ENCODE results near the gene MS4A10. TPM values are rescaled to one million over a fixed set of nuclear protein-coding genes. Genes with fewer than 3 reads are reported as not detected.

MS4A10 gene
- total and polyA plus RNA-seq, 4 donors = not detected

GRCh38 chr11:60841797-60842667 lies 56.9 kb downstream of the MS4A10 start, which contains the start of gene CCDC86 (continued):
- peak in 1 of 2 donors; percentile 46 for TF ChIP-seq RXRA (IDR thresholded peaks at IDR 0.05)
- peak in 1 of 2 donors; percentile 81 for TF ChIP-seq GABPA (IDR thresholded peaks at IDR 0.05 in 1 of 2, conservative IDR thresholded peaks at IDR 0.05 in 1 of 2)
- TF ChIP-seq HNF4G (IDR thresholded peaks at IDR 0.05) = no peak
- peak in 1 of 2 donors; percentile 38 for TF ChIP-seq HNF4A (conservative IDR thresholded peaks at IDR 0.05)
- no peak for TF ChIP-seq RAD21 (IDR thresholded peaks at IDR 0.05)
- TF ChIP-seq NR2F2 (IDR thresholded peaks at IDR 0.05) = no peak
- TF ChIP-seq FOXA2 (IDR thresholded peaks at IDR 0.05) = no peak

DNA sequence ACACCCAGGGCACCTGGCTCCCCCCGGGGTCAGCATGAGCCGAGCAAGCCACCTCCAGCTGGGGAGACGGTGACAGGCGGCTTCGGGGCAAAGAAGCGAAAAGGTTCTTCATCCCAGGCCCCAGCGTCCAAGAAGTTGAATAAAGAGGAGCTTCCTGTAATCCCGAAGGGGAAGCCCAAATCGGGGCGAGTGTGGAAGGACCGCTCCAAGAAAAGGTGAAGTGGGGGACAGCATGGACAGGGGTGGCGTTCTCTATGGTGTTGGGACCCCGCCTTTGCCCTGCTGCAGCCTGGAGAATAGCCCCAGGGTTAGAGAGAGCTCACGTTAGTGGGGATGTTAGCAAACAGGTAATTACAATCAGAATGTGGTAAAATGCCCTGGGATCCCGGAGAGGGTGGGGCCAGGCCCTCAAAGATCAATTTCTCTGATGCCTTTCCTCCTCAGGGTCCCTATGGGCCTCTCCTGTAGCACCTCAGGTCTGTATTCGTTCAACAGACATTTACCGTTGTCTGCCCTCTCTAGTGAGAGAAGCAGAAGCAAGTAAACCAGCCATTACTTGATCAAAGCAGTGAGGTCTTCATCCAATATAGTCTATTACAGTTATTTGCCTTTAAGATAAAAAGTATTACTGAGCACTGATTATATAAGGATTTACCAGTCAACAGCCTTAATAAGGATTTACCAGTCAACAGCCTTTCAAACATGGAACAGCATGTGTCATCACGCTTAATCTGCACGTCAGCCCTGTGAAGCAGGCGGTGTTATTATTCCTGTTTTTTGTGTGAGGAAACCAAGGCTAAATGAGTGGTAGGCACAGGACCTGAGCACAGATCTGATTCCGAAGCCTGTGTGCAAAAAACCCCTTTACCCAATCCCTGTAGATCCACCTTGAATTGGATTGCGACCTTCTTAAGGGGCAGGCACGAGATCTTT lies 57.8 kb downstream of the MS4A10 start:
- 21% methylated on average over 23 of the region's 23 CpGs for WGBS
- no peak for DNase-seq (ENCODE audit: low spot score)

DNA sequence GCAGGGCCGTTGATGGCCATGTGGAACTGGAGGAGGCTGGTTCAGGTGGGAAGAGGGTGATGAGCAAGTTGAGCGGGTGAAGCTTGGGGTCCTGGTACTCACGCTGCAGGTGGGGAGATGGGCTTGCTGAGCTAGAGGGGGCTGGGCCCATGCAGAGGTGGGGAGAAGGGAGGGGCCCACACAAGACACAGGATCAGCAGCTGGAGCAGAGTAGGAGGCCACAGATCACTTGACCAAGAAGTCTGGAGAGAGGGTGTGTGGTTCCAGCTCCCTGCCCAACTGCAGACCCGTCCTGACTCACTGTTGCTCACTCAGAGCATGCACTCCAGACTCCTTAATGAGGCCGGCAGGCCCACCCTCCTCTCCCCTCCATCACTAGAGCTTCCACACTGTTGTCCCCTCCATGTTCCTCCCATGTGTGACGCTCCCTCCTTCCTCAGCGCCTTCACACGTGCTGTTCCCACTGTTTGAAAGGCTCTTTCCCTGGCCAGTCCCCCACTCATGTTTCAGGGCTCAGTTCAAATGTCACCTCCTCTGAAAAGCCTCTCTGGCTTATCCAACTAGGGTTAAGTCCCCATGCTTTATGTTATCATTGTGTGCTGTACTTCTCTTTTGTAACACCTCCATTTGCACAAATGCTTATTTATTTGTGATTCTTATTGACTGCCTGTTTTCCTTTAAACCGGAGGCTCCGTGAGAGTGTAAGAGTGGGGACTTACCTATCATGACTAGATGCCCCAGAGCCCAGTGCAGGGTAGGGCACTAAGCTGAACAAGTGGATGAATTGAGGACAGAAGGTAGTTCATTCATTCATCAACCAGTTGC lies 59.1 kb downstream of the MS4A10 start:
- H3K9me3 ChIP-seq (ENCODE audit: control insufficient read depth in 4 of 4, low read length in 3 of 4) = no peaks in the 10 kb centered on the region
- H3K27me3 ChIP-seq (ENCODE audit: control insufficient read depth in 4 of 4, insufficient read depth in 4 of 4, low read length in 3 of 4) = no peaks in the 10 kb centered on the region
- 76% methylated on average over 10 of the region's 10 CpGs for WGBS
- no peak for DNase-seq (ENCODE audit: low spot score)
- peaks cover 0 to 18% (median 0%) of the 10 kb centered on the region in 4 donors for H3K36me3 ChIP-seq (ENCODE audit: control insufficient read depth in 4 of 4, insufficient read depth in 3 of 4, low read depth in 1 of 4, low read length in 3 of 4)
- TF ChIP-seq FOXA1 (IDR thresholded peaks at IDR 0.05) (no peak), NR2F2 (IDR thresholded peaks at IDR 0.05) (no peak), TAF1 (conservative IDR thresholded peaks at IDR 0.05) (no peak), ZBTB33 (IDR thresholded peaks at IDR 0.05) (no peak), YY1 (IDR thresholded peaks at IDR 0.05) (no peak), HNF4G (IDR thresholded peaks at IDR 0.05) (no peak), RXRA (IDR thresholded peaks at IDR 0.05) (no peak), CTCF (IDR thresholded peaks at IDR 0.05; ENCODE audit: low read depth, low read length, missing input control) (no peak), JUND (IDR thresholded peaks at IDR 0.05) (no peak), HNF4A (conservative IDR thresholded peaks at IDR 0.05) (no peak), RAD21 (IDR thresholded peaks at IDR 0.05) (no peak), GABPA (IDR thresholded peaks at IDR 0.05 in 1 of 2, conservative IDR thresholded peaks at IDR 0.05 in 1 of 2) (no peak), EGR1 (IDR thresholded peaks at IDR 0.05; ENCODE audit: low read depth in 2 of 2) (no peak)
- TF ChIP-seq, protein P1, sequence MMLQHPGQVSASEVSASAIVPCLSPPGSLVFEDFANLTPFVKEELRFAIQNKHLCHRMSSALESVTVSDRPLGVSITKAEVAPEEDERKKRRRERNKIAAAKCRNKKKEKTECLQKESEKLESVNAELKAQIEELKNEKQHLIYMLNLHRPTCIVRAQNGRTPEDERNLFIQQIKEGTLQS (IDR thresholded peaks at IDR 0.05) = no peak
- TF ChIP-seq, protein P2, sequence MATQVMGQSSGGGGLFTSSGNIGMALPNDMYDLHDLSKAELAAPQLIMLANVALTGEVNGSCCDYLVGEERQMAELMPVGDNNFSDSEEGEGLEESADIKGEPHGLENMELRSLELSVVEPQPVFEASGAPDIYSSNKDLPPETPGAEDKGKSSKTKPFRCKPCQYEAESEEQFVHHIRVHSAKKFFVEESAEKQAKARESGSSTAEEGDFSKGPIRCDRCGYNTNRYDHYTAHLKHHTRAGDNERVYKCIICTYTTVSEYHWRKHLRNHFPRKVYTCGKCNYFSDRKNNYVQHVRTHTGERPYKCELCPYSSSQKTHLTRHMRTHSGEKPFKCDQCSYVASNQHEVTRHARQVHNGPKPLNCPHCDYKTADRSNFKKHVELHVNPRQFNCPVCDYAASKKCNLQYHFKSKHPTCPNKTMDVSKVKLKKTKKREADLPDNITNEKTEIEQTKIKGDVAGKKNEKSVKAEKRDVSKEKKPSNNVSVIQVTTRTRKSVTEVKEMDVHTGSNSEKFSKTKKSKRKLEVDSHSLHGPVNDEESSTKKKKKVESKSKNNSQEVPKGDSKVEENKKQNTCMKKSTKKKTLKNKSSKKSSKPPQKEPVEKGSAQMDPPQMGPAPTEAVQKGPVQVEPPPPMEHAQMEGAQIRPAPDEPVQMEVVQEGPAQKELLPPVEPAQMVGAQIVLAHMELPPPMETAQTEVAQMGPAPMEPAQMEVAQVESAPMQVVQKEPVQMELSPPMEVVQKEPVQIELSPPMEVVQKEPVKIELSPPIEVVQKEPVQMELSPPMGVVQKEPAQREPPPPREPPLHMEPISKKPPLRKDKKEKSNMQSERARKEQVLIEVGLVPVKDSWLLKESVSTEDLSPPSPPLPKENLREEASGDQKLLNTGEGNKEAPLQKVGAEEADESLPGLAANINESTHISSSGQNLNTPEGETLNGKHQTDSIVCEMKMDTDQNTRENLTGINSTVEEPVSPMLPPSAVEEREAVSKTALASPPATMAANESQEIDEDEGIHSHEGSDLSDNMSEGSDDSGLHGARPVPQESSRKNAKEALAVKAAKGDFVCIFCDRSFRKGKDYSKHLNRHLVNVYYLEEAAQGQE (IDR thresholded peaks at IDR 0.05) = no peak
- TF ChIP-seq, protein P3, sequence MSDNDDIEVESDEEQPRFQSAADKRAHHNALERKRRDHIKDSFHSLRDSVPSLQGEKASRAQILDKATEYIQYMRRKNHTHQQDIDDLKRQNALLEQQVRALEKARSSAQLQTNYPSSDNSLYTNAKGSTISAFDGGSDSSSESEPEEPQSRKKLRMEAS (IDR thresholded peaks at IDR 0.05) = no peak
- no peak overlapping the region for H3K27ac ChIP-seq (ENCODE audit: low read depth in 1 of 2, low read length in 2 of 2)
- no peak overlapping the region for H3K9ac ChIP-seq (ENCODE audit: low read depth in 1 of 2, low read length in 2 of 2)
- H3K4me1 ChIP-seq (ENCODE audit: control insufficient read depth in 4 of 4, insufficient read depth in 4 of 4, low read length in 3 of 4) = peaks cover 4 to 28% (median 19%) of the 10 kb centered on the region in 4 donors
- no peak overlapping the region for H3K4me3 ChIP-seq (ENCODE audit: low read depth in 1 of 3, low read length in 3 of 3)

More for the DNA sequence above, 57.8 kb downstream of the MS4A10 start:
- Histone ChIP-seq H3K36me3 (ENCODE audit: control insufficient read depth in 4 of 4, insufficient read depth in 3 of 4, low read depth in 1 of 4, low read length in 3 of 4) (peaks cover 0 to 5% (median 0%) of the 10 kb centered on the region in 4 donors), H3K27me3 (ENCODE audit: control insufficient read depth in 4 of 4, insufficient read depth in 4 of 4, low read length in 3 of 4) (no peaks in the 10 kb centered on the region), H3K9me3 (ENCODE audit: control insufficient read depth in 4 of 4, low read length in 3 of 4) (no peaks in the 10 kb centered on the region), H3K9ac (ENCODE audit: low read depth in 1 of 2, low read length in 2 of 2) (peak overlapping the region; percentile 42 to 90), H3K4me3 (ENCODE audit: low read depth in 1 of 3, low read length in 3 of 3) (peak overlapping the region; percentile 74 to 96 (median 91)), H3K27ac (ENCODE audit: low read depth in 1 of 2, low read length in 2 of 2) (peak overlapping the region; percentile 45 to 58), H3K4me1 (ENCODE audit: control insufficient read depth in 4 of 4, insufficient read depth in 4 of 4, low read length in 3 of 4) (peaks cover 4 to 28% (median 19%) of the 10 kb centered on the region in 4 donors)
- TF ChIP-seq NR2F2 (IDR thresholded peaks at IDR 0.05) (no peak), YY1 (IDR thresholded peaks at IDR 0.05) (no peak)
